ENCODE data around the gene SMIM1. TPM values are rescaled to one million over a fixed set of nuclear protein-coding genes. Genes with fewer than 3 reads are reported as not detected.

Gene SMIM1
- polyA plus RNA-seq, 1 donor (not counting 4 experiments of a cell fraction or from before 2014, with no cell fraction given): 0.79 TPM

DNA sequence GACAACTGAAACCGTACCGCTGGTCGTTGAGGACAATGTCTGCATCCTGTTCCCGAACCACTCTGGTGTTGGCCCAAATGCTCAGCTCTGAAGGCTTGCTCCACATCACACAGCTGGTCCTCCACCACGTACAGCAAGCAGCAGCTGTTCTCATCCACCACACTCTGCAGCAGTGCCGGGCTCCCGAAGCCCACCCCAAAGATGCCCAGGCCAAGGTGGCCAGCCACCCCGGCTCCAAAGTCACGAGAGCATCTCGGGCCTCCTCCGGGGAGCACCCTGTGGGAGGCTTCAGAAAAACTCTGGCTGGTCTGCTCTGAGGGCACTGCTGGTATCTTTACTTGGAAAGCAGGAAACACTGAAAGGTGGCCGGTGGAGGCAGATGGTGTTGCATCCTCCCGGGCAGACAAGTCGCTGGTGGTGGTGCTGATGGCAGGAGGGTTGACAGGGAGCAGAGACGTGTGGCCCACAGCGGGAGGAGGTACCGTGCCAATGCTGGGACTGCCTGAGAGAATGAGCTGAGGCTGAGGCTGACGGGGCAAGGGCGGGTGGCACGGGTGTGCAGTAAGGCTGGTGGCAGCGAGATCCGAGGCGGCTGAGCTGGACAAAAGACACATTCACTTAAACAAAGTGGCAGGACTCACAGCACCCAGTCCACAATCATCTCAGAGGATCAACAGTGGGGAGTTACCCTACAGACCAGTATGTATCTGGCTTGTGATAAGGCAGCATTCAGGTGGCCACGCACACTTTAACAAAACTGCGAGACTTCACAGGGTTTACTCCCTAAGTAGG is 26.8 kb upstream of the SMIM1 start:
- FAIRE-seq (no peak), DNase-seq (ENCODE audit: low read depth, low spot score) (no peak)
- no peaks in the 10 kb centered on the region for H3K9me3 ChIP-seq (ENCODE audit: control insufficient read depth, low read depth, low read length)
- H3K36me3 ChIP-seq (ENCODE audit: control insufficient read depth in 2 of 2, extremely low read depth in 1 of 2, insufficient read depth in 2 of 2, low read length in 2 of 2): peaks cover 6 to 8% of the 10 kb centered on the region in 2 experiments
- dilution Hi-C loops (cut with MboI; ENCODE audit: extremely low pct_ligation_motif_present, low sequenced_read_pairs): no loop called here
- peaks cover 5% of the 10 kb centered on the region for H3K27me3 ChIP-seq (ENCODE audit: control insufficient read depth, extremely low read depth, insufficient read depth, low read length)
- H4K20me1 ChIP-seq (ENCODE audit: control insufficient read depth, extremely low read depth, insufficient read depth, low read length): no peaks in the 10 kb centered on the region
- no peaks in the 10 kb centered on the region for H3K79me2 ChIP-seq (ENCODE audit: control insufficient read depth, insufficient read depth, low read length)
- H2AFZ ChIP-seq (ENCODE audit: control insufficient read depth, low read length): no peak overlapping the region
- no peak overlapping the region for H3K27ac ChIP-seq (ENCODE audit: control insufficient read depth, insufficient read depth, low read length)
- peaks cover 2% of the 10 kb centered on the region for H3K9me1 ChIP-seq (ENCODE audit: control insufficient read depth, extremely low read depth, insufficient read depth, low read length)
- peak overlapping the region in 2 of 3 experiments; percentile 56 to 68 for H3K4me3 ChIP-seq (ENCODE audit: control insufficient read depth in 2 of 3, extremely low read depth in 1 of 3, insufficient read depth in 2 of 3, low read depth in 1 of 3, low read length in 3 of 3)
- peak overlapping the region; percentile 84 for H3K4me2 ChIP-seq (ENCODE audit: control insufficient read depth, extremely low read depth, insufficient read depth, low read depth, low read length)
- H3K9ac ChIP-seq (ENCODE audit: control insufficient read depth, extremely low read depth, insufficient read depth, low read length): no peak overlapping the region
- peaks cover 17% of the 10 kb centered on the region for H3K4me1 ChIP-seq (ENCODE audit: control insufficient read depth, extremely low read depth, insufficient read depth, low read length)
- TF ChIP-seq, protein P1, sequence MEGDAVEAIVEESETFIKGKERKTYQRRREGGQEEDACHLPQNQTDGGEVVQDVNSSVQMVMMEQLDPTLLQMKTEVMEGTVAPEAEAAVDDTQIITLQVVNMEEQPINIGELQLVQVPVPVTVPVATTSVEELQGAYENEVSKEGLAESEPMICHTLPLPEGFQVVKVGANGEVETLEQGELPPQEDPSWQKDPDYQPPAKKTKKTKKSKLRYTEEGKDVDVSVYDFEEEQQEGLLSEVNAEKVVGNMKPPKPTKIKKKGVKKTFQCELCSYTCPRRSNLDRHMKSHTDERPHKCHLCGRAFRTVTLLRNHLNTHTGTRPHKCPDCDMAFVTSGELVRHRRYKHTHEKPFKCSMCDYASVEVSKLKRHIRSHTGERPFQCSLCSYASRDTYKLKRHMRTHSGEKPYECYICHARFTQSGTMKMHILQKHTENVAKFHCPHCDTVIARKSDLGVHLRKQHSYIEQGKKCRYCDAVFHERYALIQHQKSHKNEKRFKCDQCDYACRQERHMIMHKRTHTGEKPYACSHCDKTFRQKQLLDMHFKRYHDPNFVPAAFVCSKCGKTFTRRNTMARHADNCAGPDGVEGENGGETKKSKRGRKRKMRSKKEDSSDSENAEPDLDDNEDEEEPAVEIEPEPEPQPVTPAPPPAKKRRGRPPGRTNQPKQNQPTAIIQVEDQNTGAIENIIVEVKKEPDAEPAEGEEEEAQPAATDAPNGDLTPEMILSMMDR (optimal IDR thresholded peaks at IDR 0.05 in 1 of 3, IDR thresholded peaks at IDR 0.05 in 1 of 3, conservative IDR thresholded peaks at IDR 0.05 in 1 of 3; ENCODE audit: extremely low read depth in 1 of 3, insufficient read depth in 2 of 3, low read length in 3 of 3): no peak
- no peak for TF ChIP-seq EZH2 (IDR thresholded peaks at IDR 0.05; ENCODE audit: low read length)

DNA sequence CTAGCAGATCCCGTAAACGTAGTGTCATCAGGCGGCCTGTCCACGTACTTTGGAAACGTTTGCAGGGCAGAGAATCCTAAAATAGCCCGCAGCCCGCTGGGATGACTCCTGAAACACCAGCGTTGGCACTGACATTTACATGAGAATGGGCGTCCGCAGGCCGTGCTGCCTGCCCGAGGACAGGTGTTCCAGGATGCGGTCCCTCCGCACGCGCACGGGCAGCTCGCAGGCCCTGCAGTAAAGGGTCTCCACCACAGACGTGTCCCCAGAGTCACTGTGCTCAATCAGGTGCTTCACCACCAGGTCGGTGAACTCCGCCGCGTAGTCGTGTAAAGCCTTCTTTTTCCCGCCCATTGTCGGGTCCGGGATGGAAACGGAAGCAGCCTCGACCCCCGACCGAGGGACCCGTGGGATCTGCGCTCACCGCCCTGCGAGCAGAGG is 26.1 kb upstream of the SMIM1 start:
- peak overlapping the region; percentile 54 for H3K9ac ChIP-seq (ENCODE audit: control insufficient read depth, extremely low read depth, insufficient read depth, low read length)
- no peak overlapping the region for H3K27ac ChIP-seq (ENCODE audit: control insufficient read depth, insufficient read depth, low read length)
- FAIRE-seq: no peak
- DNase-seq (ENCODE audit: low read depth, low spot score): no peak
- H3K9me3 ChIP-seq (ENCODE audit: control insufficient read depth, low read depth, low read length): no peaks in the 10 kb centered on the region
- H3K4me1 ChIP-seq (ENCODE audit: control insufficient read depth, extremely low read depth, insufficient read depth, low read length): peaks cover 17% of the 10 kb centered on the region
- peak overlapping the region; percentile 84 for H3K4me2 ChIP-seq (ENCODE audit: control insufficient read depth, extremely low read depth, insufficient read depth, low read depth, low read length)
- peaks cover 6 to 7% of the 10 kb centered on the region in 2 experiments for H3K36me3 ChIP-seq (ENCODE audit: control insufficient read depth in 2 of 2, extremely low read depth in 1 of 2, insufficient read depth in 2 of 2, low read length in 2 of 2)
- H3K4me3 ChIP-seq (ENCODE audit: control insufficient read depth in 2 of 3, extremely low read depth in 1 of 3, insufficient read depth in 2 of 3, low read depth in 1 of 3, low read length in 3 of 3): peak overlapping the region; percentile 56 to 68 (median 61)
- dilution Hi-C loops (cut with MboI; ENCODE audit: extremely low pct_ligation_motif_present, low sequenced_read_pairs): no loop called here
- H4K20me1 ChIP-seq (ENCODE audit: control insufficient read depth, extremely low read depth, insufficient read depth, low read length): no peaks in the 10 kb centered on the region
- peaks cover 5% of the 10 kb centered on the region for H3K27me3 ChIP-seq (ENCODE audit: control insufficient read depth, extremely low read depth, insufficient read depth, low read length)
- TF ChIP-seq, protein P1 (optimal IDR thresholded peaks at IDR 0.05 in 1 of 3, IDR thresholded peaks at IDR 0.05 in 1 of 3, conservative IDR thresholded peaks at IDR 0.05 in 1 of 3; ENCODE audit: extremely low read depth in 1 of 3, insufficient read depth in 2 of 3, low read length in 3 of 3): no peak
- TF ChIP-seq EZH2 (IDR thresholded peaks at IDR 0.05; ENCODE audit: low read length): no peak
- peaks cover 2% of the 10 kb centered on the region for H3K9me1 ChIP-seq (ENCODE audit: control insufficient read depth, extremely low read depth, insufficient read depth, low read length)
- peak overlapping the region; percentile 10 for H2AFZ ChIP-seq (ENCODE audit: control insufficient read depth, low read length)
- H3K79me2 ChIP-seq (ENCODE audit: control insufficient read depth, insufficient read depth, low read length): no peaks in the 10 kb centered on the region
